Activated CD8-positive, alpha-beta T cell treated with anti-CD3 and anti-CD28 coated beads, Interleukin-2, amount 10 ng/mL, durations not matched to agents 7 days and 5 days (primary cell): Measurements from ENCODE around the gene LIMS2. TPM values are rescaled to one million over a fixed set of nuclear protein-coding genes. Genes with fewer than 3 reads are reported as not detected.
A peak's percentile ranks its signal among the peaks of the same experiment; 100 is the strongest.

Experiments
- ATAC-seq: fragments of 150-1000 bp; cut with Tn5 transposase; one replicate; pipeline ENCODE4 v1.10.0; 2021; ENCODE audit warnings: moderate library complexity
- CTCF ChIA-PET: fragments of 350-600 bp; sonication (Branson Sonifier 250); formaldehyde crosslinking; loops from one replicate; lab custom pipeline; 2021; ENCODE audit warnings: antibody characterized with exemption; lab: Charles Lee
- POLR2A ChIA-PET: fragments of 350-600 bp; sonication (Branson Sonifier 250); formaldehyde crosslinking; loops from one replicate; lab custom pipeline; 2021; ENCODE audit warnings: antibody characterized with exemption; lab: Charles Lee
- DNase-seq: peaks from one replicate; pipeline ENCODE4 v3.0.0-alpha.2; 2020
- H3K27ac Mint-ChIP-seq: one replicate; pipeline ENCODE4 v1.8.0; 2021; ENCODE audit warnings: mild to moderate bottlenecking, mixed read lengths
- H3K27me3 Mint-ChIP-seq: one replicate; pipeline ENCODE4 v1.8.0; 2021; ENCODE audit warnings: low read depth, mixed read lengths
- H3K36me3 Mint-ChIP-seq: one replicate; pipeline ENCODE4 v1.8.0; 2021; ENCODE audit warnings: low read depth, mixed read lengths
- H3K4me1 Mint-ChIP-seq: one replicate; pipeline ENCODE4 v1.8.0; 2021; ENCODE audit warnings: low read depth, mixed read lengths
- H3K4me3 Mint-ChIP-seq: one replicate; pipeline ENCODE4 v1.8.0; 2021; ENCODE audit warnings: mild to moderate bottlenecking, mixed read lengths
- H3K9me3 Mint-ChIP-seq: one replicate; pipeline ENCODE4 v1.8.0; 2022; ENCODE audit warnings: mixed read lengths; ENCODE audit not compliant: insufficient read depth
- total RNA-seq, 2 experiments: library from RNA; stranded (reverse); gene quantifications; one replicate each; pipeline ENCODE4 v1.2.3, GENCODE V29; 2021

Gene LIMS2
- total RNA-seq, 2 experiments from 2014 or later, result 35.3 to 38.3 TPM

GRCh38 chr2:127594116-127594591 is 81.2 kb downstream of the LIMS2 start:
- H3K9me3 Mint-ChIP-seq, result no peaks in the 10 kb centered on the region
- POLR2A ChIA-PET, result interaction anchor here (1.1 kb wide), 1 partner anchor 46 kb away, joined by 4 read pairs; no protein-coding TSS in a partner anchor
- CTCF ChIA-PET, result interaction anchor here (1.8 to 5.2 kb wide), 3 partner anchors 9 to 57 kb away, joined by 6 to 174 read pairs (median 48); no protein-coding TSS in a partner anchor
- no peak overlapping the region for H3K27ac Mint-ChIP-seq
- peaks cover 3% of the 10 kb centered on the region for H3K4me1 Mint-ChIP-seq
- H3K36me3 Mint-ChIP-seq, result no peaks in the 10 kb centered on the region
- no peak for DNase-seq
- ATAC-seq, result no peak
- H3K4me3 Mint-ChIP-seq, result no peak overlapping the region
- peaks cover 2% of the 10 kb centered on the region for H3K27me3 Mint-ChIP-seq

GRCh38 chr2:127593228-127594115 is 81.9 kb downstream of the LIMS2 start:
- ChIA-PET POLR2A (interaction anchor here (1.1 kb wide), 1 partner anchor 47 kb away, joined by 4 read pairs; no protein-coding TSS in a partner anchor), CTCF (interaction anchor here (0.8 to 5.2 kb wide), 3 partner anchors 10 to 57 kb away, joined by 3 to 174 read pairs (median 48); no protein-coding TSS in a partner anchor)
- no peak for ATAC-seq

GRCh38 chr2:127592761-127593227 is 82.5 kb downstream of the LIMS2 start:
- no peak overlapping the region for H3K4me3 Mint-ChIP-seq
- peaks cover 3% of the 10 kb centered on the region for H3K4me1 Mint-ChIP-seq
- DNase-seq (no peak), ATAC-seq (no peak)
- no peaks in the 10 kb centered on the region for H3K36me3 Mint-ChIP-seq
- no peak overlapping the region for H3K27ac Mint-ChIP-seq
- POLR2A ChIA-PET, result interaction anchor here (0.5 kb wide), 1 partner anchor 852 kb away, joined by 3 read pairs; no protein-coding TSS in a partner anchor
- peaks cover 2% of the 10 kb centered on the region for H3K27me3 Mint-ChIP-seq
- H3K9me3 Mint-ChIP-seq, result no peaks in the 10 kb centered on the region
- CTCF ChIA-PET, result interaction anchor here (0.8 to 5.2 kb wide), 3 partner anchors 10 to 58 kb away, joined by 3 to 174 read pairs (median 48); no protein-coding TSS in a partner anchor

More at GRCh38 chr2:127593228-127594115, 81.9 kb downstream of the LIMS2 start:
- Mint-ChIP-seq H3K4me1 (peaks cover 3% of the 10 kb centered on the region), H3K9me3 (no peaks in the 10 kb centered on the region), H3K27me3 (peaks cover 2% of the 10 kb centered on the region), H3K4me3 (no peak overlapping the region), H3K27ac (no peak overlapping the region), H3K36me3 (no peaks in the 10 kb centered on the region)
- DNase-seq, result no peak

GRCh38 chr2:127591221-127591923 is 84.0 kb downstream of the LIMS2 start:
- peaks cover 2% of the 10 kb centered on the region for H3K27me3 Mint-ChIP-seq
- ChIA-PET POLR2A (interaction anchor here (0.7 to 1.3 kb wide), 6 partner anchors 57 to 112 kb away, joined by 3 to 5 read pairs (median 4); partner anchors contain the start of gene IWS1), CTCF (interaction anchor here (0.6 to 5.2 kb wide), 56 partner anchors 8 to 710 kb away, joined by 3 to 174 read pairs (median 5); partner anchors contain the start of genes GPR17, IWS1, LIMS2 and MAP3K2)
- H3K27ac Mint-ChIP-seq, result no peak overlapping the region
- H3K36me3 Mint-ChIP-seq, result no peaks in the 10 kb centered on the region
- no peaks in the 10 kb centered on the region for H3K9me3 Mint-ChIP-seq
- peak; percentile 75 for DNase-seq
- peaks cover 3% of the 10 kb centered on the region for H3K4me1 Mint-ChIP-seq
- ATAC-seq, result peak; percentile 94
- no peak overlapping the region for H3K4me3 Mint-ChIP-seq

- POLR2A ChIA-PET, result interaction anchor here (0.7 to 1.3 kb wide), 6 partner anchors 58 to 113 kb away, joined by 3 to 5 read pairs (median 4); partner anchors contain the start of gene IWS1
- ATAC-seq, result no peak
- Mint-ChIP-seq H3K9me3 (no peaks in the 10 kb centered on the region), H3K27me3 (peaks cover 2% of the 10 kb centered on the region), H3K27ac (no peak overlapping the region), H3K4me3 (no peak overlapping the region), H3K36me3 (no peaks in the 10 kb centered on the region), H3K4me1 (peaks cover 3% of the 10 kb centered on the region)
- DNase-seq, result no peak
- CTCF ChIA-PET, result interaction anchor here (0.6 to 5.2 kb wide), 55 partner anchors 8 to 711 kb away, joined by 3 to 174 read pairs (median 5); partner anchors contain the start of genes GPR17, IWS1, LIMS2 and MAP3K2
Observed at GRCh38 chr2:127590386-127591190, 84.7 kb downstream of the LIMS2 start.

GRCh38 chr2:127589841-127590240 is 85.5 kb downstream of the LIMS2 start:
- no peaks in the 10 kb centered on the region for H3K27me3 Mint-ChIP-seq
- DNase-seq (no peak), ATAC-seq (no peak)
- no peaks in the 10 kb centered on the region for H3K36me3 Mint-ChIP-seq
- no peak overlapping the region for H3K27ac Mint-ChIP-seq
- no peaks in the 10 kb centered on the region for H3K9me3 Mint-ChIP-seq
- H3K4me1 Mint-ChIP-seq, result peaks cover 3% of the 10 kb centered on the region
- ChIA-PET CTCF (interaction anchor here (1.9 to 5.2 kb wide), 3 partner anchors 9 to 87 kb away, joined by 8 to 174 read pairs (median 13); partner anchors contain the start of gene LIMS2), POLR2A (no interaction called here)
- H3K4me3 Mint-ChIP-seq, result no peak overlapping the region

GRCh38 chr2:127589358-127589757 is 86.0 kb downstream of the LIMS2 start:
- Mint-ChIP-seq H3K27ac (no peak overlapping the region), H3K4me1 (peaks cover 3% of the 10 kb centered on the region), H3K36me3 (no peaks in the 10 kb centered on the region), H3K4me3 (no peak overlapping the region), H3K27me3 (no peaks in the 10 kb centered on the region), H3K9me3 (no peaks in the 10 kb centered on the region)
- CTCF ChIA-PET, result interaction anchor here (5.2 kb wide), 1 partner anchor 61 kb away, joined by 174 read pairs; no protein-coding TSS in a partner anchor
- POLR2A ChIA-PET, result no interaction called here
- ATAC-seq (no peak), DNase-seq (no peak)

Other genes with a start within 250 kb of the LIMS2 start
- 10 to 100 TPM; 48.4 to 53.3 TPM for gene IWS1, start 149.0 kb downstream of the LIMS2 start, total RNA-seq
- 1 to 10 TPM in 1 of 2 experiments, under 1 TPM in 1; 0.82 to 1.2 TPM for gene MYO7B, start 139.8 kb downstream of the LIMS2 start, total RNA-seq
- not detected for gene GPR17, start 29.4 kb downstream of the LIMS2 start, total RNA-seq
- 1 to 10 TPM; 4.8 to 5.5 TPM for gene SFT2D3, start 26.0 kb upstream of the LIMS2 start, total RNA-seq
- gene WDR33, start 135.6 kb upstream of the LIMS2 start, total RNA-seq, result 10 to 100 TPM; 64.3 to 68.3 TPM
- 10 to 100 TPM; 51.1 to 52.5 TPM for gene POLR2D, start 182.6 kb upstream of the LIMS2 start, total RNA-seq
- 10 to 100 TPM; 14.5 to 15.0 TPM for gene AMMECR1L, start 210.4 kb upstream of the LIMS2 start, total RNA-seq